NCI-H128 (cell line): ENCODE results near the gene PDHB.

ENCODE experiments used
- DNase-seq: peaks from one replicate; lab custom pipeline; 2025; ENCODE audit not compliant: unreplicated experiment; lab: John Stamatoyannopoulos, UW

The PDHB gene

DNA sequence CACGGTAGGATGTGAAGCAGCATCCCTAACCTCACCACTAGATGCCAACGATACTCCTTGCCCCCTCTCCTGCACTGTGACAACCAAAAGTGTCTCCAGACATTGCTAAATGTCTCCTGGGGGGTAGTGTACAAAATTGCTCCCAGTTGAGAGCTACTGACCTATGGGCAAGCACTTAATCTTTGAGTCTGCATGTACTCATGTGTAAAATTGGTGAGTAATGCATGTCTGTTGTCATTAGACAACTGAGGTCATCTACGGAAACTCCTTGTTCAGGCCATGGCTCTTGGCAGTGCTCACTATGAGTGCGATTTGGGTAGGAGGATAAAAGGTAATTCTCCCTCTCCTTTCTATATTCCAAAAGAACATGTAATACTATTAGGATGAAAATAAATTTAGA is 29.2 kb downstream of the PDHB start:
- no peak for DNase-seq

DNA sequence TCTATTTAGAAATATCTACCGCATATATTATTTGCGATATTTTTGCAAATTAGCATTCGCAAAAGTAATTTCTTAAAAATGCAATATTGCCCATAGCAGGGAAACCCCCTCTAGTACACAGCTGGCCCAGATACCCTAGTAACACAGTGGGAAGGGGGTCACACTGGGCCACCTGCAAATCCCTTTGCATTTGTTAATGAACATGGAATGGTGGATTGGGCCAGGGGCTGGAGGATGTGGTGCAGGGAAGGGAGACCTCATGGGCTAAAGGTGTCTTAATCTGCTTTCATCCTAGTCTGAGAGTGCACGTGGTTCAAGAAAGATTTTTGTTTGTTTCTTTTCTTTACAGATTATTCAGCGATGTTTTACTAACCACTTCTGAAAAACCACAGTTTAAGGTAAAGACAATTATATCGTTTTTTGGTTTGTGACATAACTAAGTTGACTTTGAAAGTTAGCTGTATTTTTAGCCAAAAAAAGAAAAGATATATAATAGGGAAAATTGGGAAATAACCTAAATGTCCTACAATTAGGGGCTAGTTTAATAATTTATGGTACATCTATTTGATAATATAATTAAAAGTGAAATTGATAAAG is 30.0 kb downstream of the PDHB start:
- DNase-seq, result no peak

DNA sequence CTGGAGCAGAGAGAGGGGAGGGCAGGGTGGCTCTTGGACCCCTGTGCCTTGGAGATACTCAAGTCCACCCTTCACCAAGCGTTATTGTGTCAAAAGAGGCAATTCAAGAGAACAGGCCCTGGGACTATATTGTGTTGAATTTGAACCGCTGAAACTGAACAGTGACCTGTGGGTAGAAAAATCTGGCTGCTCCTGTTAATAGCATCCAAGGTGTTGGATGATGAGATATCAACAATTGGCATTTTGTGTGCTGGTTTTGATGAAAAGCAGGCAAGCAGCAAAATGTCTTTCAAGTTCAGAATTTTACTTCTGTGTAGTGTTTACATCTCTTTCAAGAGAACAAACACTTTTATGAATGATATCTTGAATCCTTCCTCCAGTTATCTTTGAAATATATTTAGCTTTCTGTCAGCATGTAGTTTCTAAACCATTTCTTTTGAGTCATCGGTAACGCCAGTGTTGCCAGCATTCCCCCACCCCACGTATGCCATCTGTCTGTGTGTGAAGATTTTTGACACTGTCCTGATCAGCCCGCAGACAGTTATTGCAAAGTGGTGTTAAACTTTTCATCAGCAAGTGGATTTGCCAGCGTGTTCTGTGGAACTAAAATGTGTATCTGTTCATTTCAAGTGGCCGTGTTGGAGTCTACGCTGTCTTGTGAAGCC is 34.8 kb downstream of the PDHB start:
- DNase-seq, result no peak

DNA sequence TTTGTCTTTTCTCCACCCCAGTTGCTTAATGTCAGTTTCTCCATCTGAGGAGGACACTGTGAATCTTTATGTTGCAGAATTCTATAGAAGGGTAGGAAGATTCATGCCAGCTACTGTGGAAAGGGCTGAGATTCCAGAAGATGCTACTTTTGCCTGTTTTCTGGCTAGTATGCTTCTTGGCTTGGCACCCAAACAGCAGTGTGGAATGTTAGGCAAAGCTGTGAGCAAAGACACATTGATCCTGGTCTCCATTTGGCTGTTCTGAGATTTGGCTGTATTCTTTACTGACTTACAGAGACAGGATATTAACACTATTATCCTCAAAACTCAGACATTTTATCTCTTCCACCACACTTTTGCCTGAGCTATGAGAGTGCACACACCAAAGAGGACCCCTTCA is 39.3 kb downstream of the PDHB start:
- no peak for DNase-seq

DNA sequence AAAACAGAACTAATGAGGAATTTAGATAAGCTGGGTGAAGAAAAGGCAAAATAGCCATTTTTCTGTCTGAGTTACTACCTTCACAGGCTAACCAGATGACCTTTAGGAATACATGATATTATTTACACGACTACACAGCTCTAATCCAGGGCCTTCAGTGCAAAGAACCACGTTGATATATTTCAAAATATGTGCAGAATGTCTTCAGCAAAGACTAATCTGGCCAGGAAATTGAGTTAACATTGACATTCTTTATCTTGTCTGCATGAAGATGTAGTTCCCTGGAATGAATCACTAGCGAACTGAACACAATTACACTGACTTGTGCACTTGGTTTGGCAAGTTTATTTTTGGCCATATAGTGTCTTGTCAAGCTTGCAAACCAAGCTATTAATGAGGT is 41.5 kb downstream of the PDHB start:
- DNase-seq, result no peak

DNA sequence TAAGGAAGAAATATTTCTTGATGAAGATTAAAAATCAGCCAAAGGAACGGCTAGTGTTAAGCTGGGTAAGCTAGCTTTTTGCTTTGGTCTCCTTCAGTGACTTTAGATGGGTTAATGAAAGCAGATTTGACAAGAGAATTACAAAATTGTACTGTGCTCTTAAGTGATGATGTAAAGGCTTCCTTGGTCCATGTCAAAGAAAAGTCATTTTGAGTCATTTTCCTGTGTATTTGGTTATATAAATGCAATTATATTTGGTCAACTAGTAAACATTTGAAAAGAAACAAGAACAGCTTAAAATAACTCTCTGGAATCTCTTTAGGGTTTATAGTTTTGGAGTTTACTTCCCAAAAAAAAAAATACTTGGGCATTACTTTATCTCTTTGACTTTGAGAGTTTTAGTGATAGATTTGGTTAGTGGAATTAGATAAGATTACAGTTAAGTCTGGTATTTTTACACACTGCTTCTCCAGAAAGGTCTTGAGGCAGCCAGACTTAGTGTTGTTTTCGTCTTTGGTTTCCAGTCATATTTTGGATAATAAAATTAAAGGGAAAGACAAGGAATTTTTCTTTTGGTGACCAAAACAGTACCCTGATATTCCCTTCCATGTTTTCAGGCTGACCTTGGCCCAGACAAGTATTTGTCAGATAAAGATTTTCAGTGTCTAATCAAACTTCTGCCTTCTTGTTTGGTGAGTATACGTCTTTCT is 42.3 kb downstream of the PDHB start:
- no peak for DNase-seq

DNA sequence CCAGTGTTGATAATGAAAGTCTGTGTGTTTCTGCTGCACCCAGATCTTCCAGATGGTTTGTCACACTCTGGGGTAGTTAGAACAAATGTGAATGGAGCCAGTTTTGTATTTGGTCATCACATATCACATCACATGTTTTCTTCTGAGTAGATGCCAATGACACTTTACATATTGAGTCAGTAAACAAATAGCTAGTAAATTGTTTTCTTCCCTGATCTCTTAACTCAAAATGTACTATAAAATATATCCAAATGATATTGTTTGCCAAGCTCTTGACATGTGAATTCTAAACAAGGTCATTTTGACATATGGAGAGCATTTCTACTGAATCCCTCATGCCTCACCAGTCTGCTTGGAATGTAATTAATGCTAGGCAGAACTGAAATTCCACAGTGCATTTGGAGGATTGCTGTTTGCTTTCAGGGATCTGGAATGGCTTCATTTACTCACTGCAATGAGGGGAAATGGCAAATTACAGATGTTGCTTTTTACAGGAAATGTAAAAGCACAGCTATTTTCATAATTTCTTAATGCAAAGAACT is 45.0 kb downstream of the PDHB start:
- no peak for DNase-seq

DNA sequence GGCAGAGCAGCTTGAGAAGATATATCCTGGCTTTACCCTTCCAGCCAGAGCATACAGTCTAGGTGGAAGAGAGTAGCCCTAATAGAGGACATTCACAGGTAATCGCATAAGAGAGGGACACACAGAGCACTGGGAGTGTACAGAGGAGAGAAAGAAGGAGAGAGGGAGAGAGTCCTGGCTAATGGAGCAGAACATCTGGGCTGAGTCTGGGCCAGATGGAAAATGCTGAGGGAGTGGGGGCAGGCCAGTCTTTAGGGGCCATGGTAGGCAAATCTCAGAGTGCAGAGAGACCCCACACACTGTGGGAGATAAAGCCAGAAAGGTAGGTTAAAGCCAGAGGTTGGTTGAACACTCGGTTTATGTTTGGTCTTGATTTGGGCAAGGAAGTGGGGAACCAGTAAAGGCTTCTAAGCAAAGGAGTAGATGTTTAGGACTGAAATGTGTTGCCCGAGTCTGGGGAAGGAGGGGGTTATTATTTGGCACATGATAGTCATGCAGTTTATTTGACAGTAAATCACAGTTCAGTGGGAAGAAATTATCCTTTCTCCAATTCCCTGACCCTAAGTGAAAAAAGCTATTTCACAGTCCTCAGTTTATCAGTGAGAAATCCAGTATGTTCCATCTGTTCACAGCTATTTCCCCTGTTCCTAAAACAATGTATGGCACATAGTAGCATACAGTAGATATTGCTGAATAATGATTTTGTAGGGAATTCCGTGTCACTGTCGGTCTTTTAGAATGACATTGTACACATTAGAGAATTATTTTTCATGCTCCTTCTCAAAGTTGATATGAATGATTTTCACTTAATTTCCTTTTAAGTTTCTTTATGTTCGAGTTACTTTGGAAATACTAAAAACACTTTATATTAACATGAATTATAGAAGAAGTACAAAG is 45.7 kb downstream of the PDHB start:
- DNase-seq, result no peak

DNA sequence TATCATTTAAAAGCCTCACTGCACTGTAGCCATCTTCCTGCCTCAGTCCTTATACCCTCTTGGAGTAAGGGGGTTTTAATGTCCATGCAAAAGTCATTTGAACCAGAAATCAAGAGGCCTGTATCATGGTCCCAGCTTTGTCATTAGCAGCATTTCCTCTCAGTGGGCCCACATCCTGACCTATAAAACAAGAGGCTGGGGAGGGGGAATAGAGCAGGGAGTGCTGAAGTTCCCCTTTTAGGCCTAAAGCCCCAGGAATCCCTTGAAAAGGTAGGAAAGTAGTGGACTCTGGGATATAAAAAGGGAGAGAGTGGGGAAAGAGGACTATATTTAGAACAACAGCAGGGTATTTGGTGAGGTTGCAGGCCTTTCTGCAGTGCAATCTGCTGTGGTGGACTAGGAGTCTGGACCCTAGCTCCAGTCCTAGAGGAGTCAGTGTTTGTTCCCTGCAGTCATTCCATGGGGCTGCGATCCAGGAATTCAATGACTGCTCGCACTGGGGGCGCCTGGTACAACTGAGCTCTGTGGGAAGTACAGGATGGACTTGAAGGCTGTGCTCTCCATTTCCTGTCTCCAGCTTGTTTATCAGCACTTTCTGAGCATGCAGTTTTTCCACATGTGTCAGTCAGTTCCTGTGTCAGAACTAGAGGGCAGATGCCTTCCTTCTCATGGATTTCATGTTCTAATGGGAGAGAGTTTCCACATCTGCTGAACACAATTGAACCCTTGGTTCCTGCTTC is 46.8 kb downstream of the PDHB start:
- no peak for DNase-seq

DNA sequence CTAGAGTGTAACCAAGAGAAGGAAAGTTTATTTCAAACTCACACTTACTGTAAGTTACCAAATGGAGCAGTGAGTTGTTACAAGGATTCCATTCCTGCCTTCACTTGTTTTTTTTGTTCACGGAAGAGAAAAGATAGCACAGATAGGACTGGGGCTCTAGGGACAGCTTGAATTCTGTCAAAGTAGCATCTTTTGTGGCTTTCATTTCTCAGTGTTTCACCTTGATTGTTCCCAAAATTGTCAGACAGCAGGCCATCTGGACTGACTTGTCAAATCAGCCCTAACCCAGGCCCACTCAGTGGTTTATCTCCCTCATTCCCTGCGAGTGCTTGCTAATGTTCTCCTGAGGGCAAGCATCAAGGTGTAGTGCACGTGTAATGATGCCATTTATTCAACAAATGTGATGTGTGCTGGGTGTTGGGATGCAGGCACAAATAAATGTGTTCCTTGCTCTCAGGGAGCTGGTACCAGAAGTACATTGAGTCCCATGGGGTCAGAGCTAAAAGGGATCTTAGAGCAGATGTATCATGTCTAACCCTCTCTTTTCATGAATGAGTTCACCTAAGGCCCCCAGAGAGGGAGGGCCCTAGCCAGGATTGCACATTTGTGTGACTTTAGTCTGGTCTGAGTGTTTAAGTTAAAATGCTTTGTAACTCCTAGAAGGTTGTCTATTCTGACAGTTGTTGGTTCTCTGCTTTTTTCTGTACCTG is 49.1 kb downstream of the PDHB start:
- DNase-seq, result no peak

DNA sequence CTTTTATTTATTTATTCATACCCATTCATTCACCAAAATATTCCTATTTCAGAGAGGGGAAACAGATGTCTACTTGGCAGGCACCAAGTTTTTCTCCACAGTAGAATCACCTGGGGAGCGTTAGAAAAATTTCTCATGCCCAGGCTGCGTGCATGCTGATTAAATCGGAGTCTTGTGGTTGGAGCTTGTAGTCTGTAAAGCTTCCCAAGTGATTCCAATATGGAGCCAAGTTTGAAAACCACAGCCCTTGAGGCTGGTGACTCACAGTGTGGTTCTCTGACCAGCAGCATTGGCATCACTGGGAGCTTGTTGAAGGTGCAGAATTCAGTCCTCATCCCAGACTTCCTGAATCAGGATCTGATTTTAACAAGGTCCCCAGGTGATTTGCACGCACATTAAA is 49.7 kb downstream of the PDHB start:
- no peak for DNase-seq

DNA sequence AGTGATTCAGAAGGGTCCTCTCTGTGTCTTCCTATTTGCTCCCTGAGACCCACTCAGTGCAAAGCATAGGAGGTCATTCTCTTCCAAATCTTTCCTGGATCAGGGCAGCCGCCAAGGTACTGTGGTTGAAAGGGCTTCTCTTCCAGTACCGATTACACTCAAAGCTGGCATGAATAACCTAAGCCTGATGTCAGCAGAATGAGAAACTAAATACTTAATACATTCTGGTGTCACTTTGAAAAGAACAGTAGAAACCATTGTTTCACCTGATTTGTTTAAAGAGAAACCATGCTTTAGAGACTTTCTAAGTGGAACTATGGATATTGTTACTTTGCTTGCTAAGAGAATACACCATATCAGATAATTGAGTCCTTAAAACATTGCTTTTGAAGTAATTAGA is 50.2 kb downstream of the PDHB start:
- no peak for DNase-seq

DNA sequence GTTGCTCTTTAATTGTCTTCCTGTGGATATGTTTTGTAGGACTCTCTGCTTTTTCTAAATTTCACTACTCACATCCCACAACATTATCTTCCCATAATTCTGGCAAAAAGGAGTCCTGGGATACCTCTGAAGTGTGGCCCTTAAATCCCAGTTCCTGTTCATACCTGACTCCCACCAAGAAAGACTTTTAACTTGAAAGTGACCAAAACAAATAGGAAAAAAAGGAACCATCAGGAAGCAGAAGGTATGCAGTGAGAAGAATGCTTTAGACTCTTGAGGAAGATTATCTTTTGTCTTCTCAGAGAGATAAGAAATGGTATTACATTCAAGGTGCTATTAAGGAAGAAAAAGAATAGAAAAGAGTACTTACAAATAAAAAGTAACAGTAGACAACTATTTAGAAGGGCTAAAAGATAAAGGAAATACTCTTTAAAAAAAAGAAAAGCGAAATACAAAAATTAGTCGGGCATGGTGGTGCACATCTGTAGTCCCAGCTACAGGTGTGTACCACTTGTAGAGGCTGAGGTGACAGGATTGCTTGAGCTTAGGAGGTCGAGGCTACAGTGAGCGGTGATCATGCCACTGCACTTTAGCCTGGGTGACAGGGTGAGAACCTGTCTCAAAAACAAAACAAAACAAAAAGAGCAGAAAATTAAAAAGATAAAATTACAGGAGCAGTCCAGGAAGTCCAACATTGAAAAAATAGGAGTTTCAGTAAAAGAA is 54.1 kb downstream of the PDHB start:
- DNase-seq, result no peak

DNA sequence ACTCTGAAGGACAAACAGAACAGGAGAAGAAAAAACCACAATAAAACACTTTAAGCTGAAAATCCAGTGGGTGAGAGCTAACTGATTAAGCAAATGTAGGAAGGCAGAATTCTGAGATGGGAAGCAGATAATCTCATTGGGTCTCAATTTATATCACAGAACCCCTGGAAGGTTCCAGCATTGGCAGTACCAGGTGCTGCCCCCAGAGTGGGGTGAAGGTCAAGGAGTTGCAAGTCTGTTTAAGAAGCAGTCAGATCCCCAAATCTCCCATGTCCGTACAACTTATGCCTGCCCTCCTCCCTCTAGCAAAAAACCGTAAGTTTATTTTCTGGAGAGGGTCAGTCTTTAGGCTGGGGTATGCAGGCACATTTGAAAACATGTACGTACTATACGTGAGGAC is 55.9 kb downstream of the PDHB start:
- no peak for DNase-seq
